ENCODE data around the gene KCNJ3. TPM values are rescaled to one million over a fixed set of nuclear protein-coding genes. Genes with fewer than 3 reads are reported as not detected.

The KCNJ3 gene
- total and polyA plus RNA-seq, 8 donors, result 0.10 to 0.65 (median 0.25) TPM; not detected in 1

DNA sequence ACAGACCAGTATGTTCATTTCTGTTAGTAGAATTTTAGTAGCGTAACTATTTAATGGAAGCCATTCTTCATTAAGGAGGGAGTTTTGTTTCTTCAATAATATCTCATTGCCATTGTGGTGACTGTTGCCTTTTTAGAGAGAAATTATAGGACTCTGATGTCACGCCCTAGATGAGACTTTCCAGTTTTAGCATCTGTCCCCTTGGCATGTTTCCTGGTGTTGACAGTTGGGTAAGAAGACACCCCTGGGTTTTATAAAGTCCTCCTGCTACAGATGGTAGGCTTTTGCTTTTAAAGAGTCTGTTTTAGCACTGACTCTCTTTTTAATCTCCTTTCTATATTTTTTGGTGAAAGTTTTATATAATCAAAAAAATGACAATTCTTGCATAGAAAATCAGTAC lies 41.9 kb downstream of the KCNJ3 start:
- Histone ChIP-seq H3K27me3 (no peaks in the 10 kb centered on the region), H3K27ac (no peak overlapping the region), H3K9me3 (peaks cover 0 to 2% of the 10 kb centered on the region in 2 donors), H3K36me3 (no peaks in the 10 kb centered on the region), H3K4me3 (no peak overlapping the region), H3K4me1 (no peaks in the 10 kb centered on the region)
- no peak for ATAC-seq
- DNase-seq, result no peak
- no peak for TF ChIP-seq CTCF (IDR thresholded peaks at IDR 0.05)
- intact Hi-C loops (cut with DNase I), result no loop called here

GRCh38 chr2:154758871-154759270 lies 60.4 kb downstream of the KCNJ3 start:
- H3K27me3 ChIP-seq, result no peaks in the 10 kb centered on the region
- DNase-seq (no peak), ATAC-seq (no peak)
- no peak overlapping the region for H3K27ac ChIP-seq
- intact Hi-C loops (cut with DNase I), result no loop called here
- H3K9me3 ChIP-seq, result no peaks in the 10 kb centered on the region
- no peak overlapping the region for H3K4me3 ChIP-seq
- H3K36me3 ChIP-seq, result no peaks in the 10 kb centered on the region
- TF ChIP-seq CTCF (IDR thresholded peaks at IDR 0.05), result no peak
- H3K4me1 ChIP-seq, result no peaks in the 10 kb centered on the region

DNA sequence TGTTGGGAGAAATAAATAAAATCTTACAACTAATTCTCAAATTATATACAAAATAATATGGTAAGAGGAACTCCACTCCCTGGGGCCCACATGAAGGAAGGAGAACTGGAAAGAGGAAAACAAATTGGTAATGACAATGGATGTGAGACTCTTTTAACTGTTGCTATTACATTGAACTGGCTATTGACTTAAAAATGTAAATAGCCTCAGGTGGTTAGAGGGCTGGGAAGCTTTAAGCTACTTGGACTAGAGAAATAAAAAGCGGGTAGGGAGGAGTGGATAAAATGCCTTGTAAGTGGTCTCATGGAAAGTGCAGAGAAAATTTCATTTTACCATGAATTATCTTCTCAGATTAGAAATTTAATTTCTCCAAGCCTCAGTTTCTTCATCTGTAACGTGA lies 64.1 kb downstream of the KCNJ3 start:
- ATAC-seq (no peak), DNase-seq (no peak)
- no peak for TF ChIP-seq CTCF (IDR thresholded peaks at IDR 0.05)
- Histone ChIP-seq H3K4me1 (no peaks in the 10 kb centered on the region), H3K4me3 (no peak overlapping the region), H3K27me3 (no peaks in the 10 kb centered on the region), H3K9me3 (no peaks in the 10 kb centered on the region), H3K27ac (no peak overlapping the region), H3K36me3 (no peaks in the 10 kb centered on the region)
- intact Hi-C loops (cut with DNase I), result no loop called here

DNA sequence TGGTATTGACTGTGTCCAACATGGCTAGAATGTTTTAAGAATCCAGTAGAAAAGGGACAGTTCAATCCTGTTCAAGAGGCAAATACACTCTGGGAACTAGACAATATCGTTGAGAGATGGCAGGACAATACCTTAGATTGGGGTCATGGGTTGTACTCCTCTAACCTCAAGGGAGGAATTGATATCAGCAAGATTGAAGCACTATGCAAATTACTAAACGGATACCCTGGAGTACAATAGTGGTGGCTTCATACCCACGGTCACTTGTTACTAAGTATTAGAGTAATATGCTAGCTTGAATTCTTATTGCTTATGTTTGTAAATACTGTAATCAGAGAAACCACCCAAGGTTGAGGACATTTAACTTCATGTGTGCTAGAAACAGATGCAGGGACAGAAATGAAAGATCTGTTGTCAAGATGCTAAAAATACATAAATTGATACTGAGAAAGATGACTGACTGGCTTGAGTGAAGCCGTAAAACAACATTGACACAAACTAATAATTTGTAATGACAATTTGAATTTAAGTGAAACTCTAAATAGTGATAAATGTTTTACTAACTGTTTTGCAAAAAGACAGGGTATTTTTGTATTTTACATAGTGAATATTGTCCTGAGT lies 73.3 kb downstream of the KCNJ3 start:
- DNase-seq (no peak), ATAC-seq (no peak)
- no peak for TF ChIP-seq CTCF (IDR thresholded peaks at IDR 0.05)
- Histone ChIP-seq H3K4me3 (no peak overlapping the region), H3K36me3 (no peaks in the 10 kb centered on the region), H3K4me1 (no peaks in the 10 kb centered on the region), H3K27me3 (no peaks in the 10 kb centered on the region), H3K9me3 (peaks cover 0 to 2% of the 10 kb centered on the region in 2 donors), H3K27ac (no peak overlapping the region)
- intact Hi-C loops (cut with DNase I), result no loop called here

GRCh38 chr2:154776825-154777224 lies 78.3 kb downstream of the KCNJ3 start:
- ATAC-seq (no peak), DNase-seq (no peak)
- Histone ChIP-seq H3K36me3 (no peaks in the 10 kb centered on the region), H3K4me3 (no peak overlapping the region), H3K9me3 (peaks cover 0 to 2% of the 10 kb centered on the region in 2 donors), H3K4me1 (no peaks in the 10 kb centered on the region), H3K27me3 (no peaks in the 10 kb centered on the region), H3K27ac (no peak overlapping the region)
- intact Hi-C loops (cut with DNase I), result no loop called here
- TF ChIP-seq CTCF (IDR thresholded peaks at IDR 0.05), result no peak
